Loucy (cell line): ENCODE measurements around the gene ZBTB7B.

Experiments
- EZH2phosphoT487 ChIP-seq: fragments of 200-600 bp; IDR thresholded peaks from 2 replicates; pipeline ENCODE4 v1.6.1; 2018; ENCODE audit warnings: antibody characterized with exemption, mild to moderate bottlenecking, moderate library complexity, borderline replicate concordance
- TF ChIP-seq, protein P1 (sequence below): fragments of 200-600 bp; sonication (generic); conservative IDR thresholded peaks from 2 replicates; pipeline ENCODE4 v1.5.1; 2014; ENCODE audit warnings: mild to moderate bottlenecking, antibody characterized with exemption, low read length

DNA sequence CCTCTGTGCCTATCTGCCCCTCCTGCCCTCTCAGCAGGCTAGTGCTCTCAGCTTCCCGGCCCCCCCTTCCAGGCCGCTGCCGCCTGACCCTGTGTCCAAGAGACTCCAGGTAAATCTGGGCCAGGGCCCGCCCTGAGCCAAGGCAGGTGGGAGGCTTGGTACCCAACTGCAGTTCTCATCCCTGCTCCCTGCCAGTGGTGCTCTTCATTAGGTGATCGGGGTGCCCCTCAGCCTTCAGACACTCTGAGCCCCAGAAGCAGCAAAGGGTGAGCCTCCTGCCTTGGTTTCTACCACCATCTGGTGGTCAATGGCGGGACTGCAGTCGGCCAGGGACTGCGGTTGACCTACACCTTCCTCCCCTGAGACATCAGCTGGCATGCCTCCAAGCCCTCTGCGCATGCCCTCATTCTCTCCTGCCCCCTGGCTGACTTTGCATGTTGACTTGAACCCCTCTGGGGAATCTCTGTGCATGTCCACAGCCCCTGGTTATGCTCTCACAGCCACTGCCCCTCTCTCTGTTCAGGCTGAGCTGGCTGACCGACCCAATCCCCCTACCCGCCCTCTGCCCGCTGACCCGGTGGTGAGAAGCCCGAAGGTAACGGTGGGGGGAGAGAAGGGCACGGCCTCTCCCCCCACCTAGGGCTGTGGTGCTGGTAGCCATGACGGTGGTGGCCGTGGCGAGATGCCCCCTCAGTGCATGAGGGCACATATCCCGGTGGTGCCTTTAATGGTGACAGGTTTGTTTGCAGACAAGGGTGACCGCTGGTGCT lies 59.0 kb downstream of the ZBTB7B start:
- TF ChIP-seq, protein P1, sequence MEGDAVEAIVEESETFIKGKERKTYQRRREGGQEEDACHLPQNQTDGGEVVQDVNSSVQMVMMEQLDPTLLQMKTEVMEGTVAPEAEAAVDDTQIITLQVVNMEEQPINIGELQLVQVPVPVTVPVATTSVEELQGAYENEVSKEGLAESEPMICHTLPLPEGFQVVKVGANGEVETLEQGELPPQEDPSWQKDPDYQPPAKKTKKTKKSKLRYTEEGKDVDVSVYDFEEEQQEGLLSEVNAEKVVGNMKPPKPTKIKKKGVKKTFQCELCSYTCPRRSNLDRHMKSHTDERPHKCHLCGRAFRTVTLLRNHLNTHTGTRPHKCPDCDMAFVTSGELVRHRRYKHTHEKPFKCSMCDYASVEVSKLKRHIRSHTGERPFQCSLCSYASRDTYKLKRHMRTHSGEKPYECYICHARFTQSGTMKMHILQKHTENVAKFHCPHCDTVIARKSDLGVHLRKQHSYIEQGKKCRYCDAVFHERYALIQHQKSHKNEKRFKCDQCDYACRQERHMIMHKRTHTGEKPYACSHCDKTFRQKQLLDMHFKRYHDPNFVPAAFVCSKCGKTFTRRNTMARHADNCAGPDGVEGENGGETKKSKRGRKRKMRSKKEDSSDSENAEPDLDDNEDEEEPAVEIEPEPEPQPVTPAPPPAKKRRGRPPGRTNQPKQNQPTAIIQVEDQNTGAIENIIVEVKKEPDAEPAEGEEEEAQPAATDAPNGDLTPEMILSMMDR: peak; percentile 99
- TF ChIP-seq EZH2phosphoT487: no peak
